GM21576 (cell line): ENCODE measurements around the gene SPAG9.

ENCODE experiments used
- ATAC-seq: cut with Tn5 transposase; IDR thresholded peaks from one replicate; pipeline ENCODE4 v1.9.1; 2021; ENCODE audit warnings: mild to moderate bottlenecking, moderate library complexity; ENCODE audit not compliant: unreplicated experiment

SPAG9 gene

DNA sequence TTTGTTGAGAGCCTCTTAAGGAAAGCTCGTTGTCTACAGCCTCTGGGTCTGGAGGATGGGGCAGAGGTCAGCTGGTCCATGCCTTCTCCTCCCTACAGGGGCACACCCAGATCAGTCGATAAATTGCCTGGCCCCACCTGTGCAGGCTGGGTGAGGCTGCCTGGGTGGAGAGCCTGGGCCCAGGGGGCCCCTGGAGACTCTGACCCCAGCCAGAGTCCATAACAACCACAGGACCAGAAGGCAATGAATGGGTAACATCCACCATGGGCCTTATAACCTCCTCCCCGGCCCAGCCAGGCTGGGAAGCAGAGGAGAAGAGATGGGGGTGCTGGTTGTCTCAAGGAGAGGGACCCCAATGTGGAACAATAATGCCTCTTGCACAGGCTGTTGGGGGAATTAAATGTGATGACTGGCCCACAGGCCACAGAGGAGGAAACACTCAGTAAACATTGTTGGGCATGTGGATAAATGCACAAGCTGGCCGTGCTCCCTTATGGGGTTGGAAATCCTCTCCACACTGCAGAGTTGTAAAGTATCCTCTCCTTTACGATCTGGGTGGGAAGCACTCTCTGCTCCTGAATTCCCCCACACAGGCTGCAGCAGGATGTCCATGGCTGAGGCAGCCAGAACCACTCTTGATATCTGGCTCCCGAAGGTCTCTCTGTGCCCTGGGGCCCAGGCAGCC, 197.8 kb downstream of the SPAG9 start:
- ATAC-seq = no peak

DNA sequence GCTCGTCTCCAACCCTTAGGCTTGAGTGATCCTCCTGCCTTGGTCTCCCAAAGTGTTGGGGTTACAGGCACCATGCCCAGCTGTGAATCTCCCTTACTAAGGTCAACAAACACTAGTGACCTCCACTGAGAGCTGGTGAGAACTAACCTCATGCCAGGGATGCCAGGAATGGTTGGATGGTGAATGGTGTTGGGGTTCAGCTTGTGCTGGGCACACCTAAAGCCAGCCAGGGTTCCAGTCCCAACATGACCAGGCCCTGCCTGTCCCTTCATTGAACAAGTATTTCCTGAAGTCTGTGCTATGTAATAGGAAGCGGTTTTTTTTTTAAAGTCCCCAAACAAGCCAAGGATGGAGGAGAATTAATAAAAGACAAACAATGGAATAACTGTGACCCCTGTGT, 198.6 kb downstream of the SPAG9 start:
- no peak for ATAC-seq

DNA sequence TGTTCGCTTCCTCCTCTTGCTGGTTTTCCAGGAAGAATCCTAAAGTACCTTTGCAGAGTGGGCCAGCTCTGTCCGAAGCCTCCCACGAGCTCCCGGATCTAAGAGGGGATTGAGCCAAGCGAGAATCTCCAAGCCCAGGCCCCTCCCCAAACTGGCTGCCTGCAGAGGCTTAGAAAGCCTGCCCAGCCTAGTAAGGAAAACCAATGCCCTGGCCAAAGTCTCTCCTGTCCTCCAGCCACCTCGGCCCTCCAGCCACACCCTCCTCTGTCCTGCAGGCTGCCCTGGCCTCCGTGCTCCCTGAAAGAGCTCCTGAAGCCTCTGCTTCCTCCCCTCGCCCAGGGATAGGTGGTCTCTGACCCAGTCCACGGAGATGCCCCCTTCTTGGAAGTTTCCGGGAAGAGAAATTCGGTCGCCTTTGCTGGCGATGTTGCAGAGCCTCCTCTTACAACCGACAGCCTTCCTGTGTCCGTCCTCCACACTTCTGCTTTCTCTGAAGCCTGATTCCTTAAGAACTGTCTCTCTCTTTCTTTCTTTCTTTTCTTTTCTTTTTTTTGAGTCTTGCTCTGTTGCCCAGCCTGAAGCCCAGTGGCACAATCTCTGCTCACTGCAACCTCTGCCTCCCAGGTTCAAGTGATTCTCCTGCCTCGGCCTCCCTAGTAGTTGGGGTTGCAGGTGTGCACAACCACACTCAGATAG, 199.6 kb downstream of the SPAG9 start:
- no peak for ATAC-seq

DNA sequence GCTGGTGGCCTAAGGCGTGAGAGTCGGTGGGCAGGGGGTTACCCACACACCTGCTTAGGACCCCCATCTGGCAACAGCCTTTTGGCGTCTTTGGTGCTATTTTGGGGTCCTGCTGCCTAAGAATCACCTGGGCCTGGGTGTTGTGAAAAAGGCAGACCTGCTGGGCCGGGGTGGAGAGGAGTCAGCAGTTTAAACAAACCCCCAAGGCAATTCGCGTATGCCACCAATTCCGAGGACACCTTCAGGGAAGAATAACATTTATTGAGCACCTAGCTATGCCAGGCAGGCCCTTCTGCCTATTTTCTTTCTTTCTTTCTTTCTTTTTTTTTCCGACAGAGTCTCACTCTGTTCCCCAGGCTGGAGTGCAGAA, 200.6 kb downstream of the SPAG9 start:
- ATAC-seq = no peak

DNA sequence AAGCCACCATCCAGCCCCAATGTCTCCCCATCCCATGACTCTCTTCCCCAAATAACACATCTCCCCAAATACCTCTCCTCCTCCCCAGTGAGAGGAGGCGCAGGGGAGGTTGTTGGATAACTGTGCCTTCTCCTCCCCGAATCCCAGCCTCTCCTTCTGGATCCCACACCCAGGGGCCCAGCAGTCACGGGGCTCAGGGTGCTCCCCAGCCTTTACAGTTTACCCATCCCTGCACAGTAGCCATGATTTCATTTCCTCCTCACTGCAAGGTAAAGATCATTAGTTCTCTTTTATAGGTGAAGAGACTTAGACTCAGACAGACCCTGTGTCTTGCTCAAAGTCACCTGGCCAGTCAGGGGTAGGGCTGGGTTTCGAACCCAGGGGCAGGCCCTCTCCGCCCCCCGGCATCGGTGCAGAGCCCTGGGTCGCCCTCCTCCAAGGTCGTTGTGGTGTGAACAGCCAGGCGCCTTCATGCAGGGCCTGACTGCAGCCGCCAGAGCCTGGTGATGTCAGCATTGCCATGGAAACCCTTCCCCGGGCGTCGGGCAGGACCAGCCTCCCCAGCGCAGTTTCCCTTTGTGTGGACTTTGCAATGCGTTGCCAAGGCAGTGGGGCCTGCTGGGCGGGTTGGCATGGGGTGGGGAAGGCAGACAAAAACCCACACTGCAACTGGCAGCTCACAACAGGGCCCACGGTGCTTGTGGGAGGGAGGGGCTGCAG, 201.2 kb downstream of the SPAG9 start:
- no peak for ATAC-seq

DNA sequence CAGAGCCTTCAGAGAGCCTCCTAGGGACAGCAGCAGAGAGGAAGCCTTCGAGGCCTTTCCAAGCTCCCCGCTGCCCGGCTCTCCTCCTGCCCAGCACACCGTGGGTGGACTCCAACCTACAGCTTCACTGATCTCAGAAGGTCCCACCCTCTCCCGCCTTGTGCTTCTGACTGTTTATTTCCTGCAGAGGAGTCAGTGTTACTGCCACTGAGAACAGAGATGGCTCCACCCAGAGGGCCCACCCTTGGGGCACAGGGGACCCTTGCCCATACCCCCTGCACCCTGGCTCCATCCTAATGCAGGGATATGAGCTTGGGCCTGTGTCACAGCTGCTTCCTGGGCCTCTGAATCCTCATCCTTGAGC, 201.8 kb downstream of the SPAG9 start:
- ATAC-seq = no peak

DNA sequence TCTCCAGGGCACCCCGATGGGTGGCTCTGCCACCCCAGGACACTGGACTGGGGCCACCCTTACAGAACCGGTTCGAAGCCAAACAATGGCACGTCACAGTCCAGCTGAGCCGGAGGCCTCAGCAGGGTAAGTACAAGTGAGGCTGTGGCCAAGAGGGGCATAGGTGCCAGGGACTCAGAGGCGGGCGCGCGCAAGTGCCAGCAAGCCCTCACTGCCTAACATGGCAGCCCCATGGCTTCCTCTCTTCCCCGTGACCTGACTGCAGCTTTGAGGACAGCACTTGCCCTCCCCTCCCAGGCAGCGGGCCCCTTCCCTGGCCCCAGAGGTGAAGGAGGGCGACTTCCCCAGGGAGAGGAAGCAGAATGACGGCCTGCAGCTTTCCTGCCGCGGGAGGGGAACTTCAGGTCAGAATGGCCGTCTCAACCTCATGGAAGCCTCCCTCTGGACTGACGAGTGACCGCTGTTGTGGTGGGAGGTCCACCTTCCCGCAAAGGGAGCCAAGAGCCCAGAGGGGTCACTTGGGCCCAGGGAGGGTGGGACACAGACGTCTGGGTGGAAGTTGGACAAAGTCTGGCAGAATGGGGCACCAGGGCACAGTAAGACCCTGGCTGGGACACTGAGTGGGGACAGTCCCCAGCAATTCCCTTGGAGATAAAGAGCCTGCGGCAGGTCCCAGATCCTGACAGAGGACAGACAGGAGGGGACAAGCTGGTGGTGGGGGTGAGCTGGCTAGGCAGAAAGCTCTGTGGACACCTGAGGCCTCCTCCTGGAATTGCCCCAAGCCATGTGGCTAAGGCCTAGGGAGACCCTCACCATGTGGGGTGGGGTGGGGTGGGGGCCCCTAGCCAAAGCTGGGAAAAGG, 202.4 kb downstream of the SPAG9 start:
- ATAC-seq = no peak

DNA sequence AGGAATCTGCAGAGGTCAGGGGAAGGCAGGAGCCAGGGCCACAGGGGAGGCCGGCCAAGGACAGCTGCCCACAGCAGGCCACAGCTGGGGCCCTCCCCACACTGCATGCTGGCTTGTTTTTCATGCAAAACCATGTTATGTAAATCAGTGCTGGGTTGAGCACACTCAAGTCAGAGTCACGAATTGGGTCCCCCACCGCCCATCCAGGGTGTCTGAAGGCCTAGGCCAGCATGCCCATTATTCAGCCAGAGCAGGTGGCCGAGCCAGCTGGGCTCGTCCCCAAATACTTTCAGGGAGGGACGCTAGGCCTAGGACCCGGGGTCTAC, 203.3 kb downstream of the SPAG9 start:
- no peak for ATAC-seq

DNA sequence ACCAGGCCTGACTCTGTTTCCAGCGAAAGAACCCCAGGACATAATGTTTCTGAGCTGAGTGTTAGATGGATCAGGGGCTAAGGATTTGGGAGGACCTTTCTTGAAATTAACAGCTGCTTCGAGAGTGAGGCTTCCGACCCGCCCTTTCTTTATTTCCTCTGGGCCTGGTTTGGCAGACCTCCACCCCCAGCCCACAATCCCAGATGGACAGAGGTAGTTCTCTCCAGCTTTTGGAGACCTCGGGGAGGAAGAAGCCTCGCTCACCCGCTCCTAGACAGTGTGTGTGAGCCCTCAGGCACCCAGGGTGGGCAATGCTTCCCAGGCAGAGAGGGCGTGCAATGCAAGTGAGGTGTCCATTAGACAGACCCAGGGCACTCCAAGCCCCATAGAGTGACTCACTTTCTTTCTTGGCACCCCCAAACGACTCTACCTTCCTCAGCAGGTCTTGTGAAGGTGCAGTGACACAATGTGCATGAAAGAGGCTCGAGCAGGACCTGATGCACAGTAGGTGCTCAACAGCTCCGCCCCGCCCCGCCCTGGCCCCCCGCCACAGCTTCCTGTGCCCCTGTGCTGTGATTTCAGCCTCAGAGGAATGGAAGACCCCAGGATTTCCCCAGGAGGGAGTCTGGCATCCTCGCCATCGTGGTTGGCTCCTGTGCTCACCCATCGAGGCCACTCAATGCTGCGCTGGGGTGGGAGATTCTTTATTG, 203.8 kb downstream of the SPAG9 start:
- no peak for ATAC-seq

DNA sequence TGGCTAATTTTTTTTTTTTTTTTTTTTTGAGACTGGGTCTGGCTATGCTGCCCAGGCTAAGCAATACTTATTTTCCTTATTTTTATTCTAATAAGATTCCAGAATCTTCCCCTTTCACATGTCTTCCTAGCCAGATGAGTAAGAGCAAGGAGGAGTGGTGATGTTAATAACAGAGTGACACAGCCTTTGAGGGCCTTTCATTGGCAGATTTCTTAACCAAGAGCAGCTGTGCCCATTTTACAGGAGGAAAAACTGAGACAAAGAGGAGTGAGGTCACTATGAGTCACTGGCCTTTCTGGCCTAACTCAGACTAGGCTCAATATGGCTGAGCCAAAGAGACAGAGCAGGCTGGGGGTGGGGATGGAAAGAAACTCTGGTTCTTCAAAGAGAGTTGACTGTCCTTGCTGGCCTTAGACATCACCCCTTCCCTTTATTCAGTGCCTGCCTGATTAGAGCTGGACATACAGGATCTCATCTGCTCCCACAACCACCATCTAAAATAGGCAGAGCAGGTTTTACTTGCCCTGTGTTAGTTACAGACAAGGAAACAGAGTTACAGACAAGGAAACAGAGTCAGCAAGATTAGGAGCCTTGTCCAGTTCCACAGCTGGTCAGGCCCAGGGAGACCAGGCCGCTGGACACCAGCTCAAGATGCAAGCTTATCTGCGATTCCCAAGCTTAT, 204.5 kb downstream of the SPAG9 start:
- ATAC-seq = no peak

DNA sequence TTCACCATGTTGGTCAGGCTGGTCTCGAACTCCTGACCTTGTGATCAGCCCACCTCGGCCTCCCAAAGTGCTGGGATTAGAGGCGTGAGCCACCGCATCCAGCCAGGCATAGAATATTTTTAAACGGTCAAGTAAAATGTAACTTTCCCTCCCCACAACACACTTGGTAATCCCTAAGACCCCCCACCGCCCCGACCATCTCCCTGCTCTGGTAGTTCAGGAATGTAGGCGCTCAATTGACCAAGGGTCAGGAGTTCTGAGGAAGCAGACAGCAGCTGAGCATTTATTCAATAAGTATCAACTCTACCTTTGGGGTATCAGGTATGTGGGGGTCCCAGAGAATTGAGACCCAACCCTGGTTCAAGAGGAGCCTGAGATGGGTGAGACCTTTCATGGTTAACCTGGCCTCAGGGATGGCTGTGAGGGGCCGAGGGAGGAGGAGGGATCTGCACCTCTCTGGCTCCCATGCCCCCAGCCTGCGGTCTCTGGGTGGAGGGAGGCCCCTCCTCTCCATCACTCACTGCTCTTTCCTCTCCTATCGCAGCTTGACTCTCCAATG, 206.1 kb downstream of the SPAG9 start:
- no peak for ATAC-seq

DNA sequence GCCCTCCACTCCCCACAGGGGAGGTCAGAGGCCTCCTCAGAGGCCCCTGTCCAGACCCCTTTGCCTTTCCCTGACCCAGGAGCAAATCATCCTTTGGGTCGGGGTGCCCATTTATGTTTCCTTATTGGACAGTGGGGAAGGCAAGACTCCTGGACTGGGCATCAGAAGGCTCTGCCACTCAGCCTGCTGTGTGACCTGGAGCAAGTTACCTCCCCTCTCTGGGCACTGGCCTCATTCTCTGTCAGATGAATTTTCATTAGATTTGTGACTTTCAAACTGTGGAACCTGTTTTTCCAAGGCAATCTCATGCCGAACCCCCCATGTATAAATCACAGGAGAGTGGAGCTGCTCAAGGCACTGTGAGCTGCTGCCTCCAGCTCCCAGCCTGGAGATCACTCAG, 207.5 kb downstream of the SPAG9 start:
- no peak for ATAC-seq
